Skeletal muscle satellite cell (primary cell): ENCODE data around the gene MED4. TPM values are rescaled to one million over a fixed set of nuclear protein-coding genes. Genes with fewer than 3 reads are reported as not detected.

Experiments
- H3K27me3 ChIP-seq: 2 replicates; pipeline ENCODE4 v1.7.0; 2013; ENCODE audit warnings: low read length; ENCODE audit not compliant: control insufficient read depth, insufficient read depth
- H3K36me3 ChIP-seq: 2 replicates; pipeline ENCODE4 v1.7.0; 2013; ENCODE audit warnings: mild to moderate bottlenecking, control low read depth, low read length; ENCODE audit not compliant: insufficient read depth
- H3K4me1 ChIP-seq: 2 replicates; pipeline ENCODE4 v1.7.0; 2013; ENCODE audit warnings: low read length; ENCODE audit not compliant: control insufficient read depth, insufficient read depth
- H3K4me2 ChIP-seq: 2 replicates; pipeline ENCODE4 v1.7.0; 2013; ENCODE audit warnings: mild to moderate bottlenecking, low read length
- H3K4me3 ChIP-seq: 2 replicates; pipeline ENCODE4 v1.7.0; 2013; ENCODE audit warnings: low read length
- H3K9ac ChIP-seq: 2 replicates; pipeline ENCODE4 v1.7.0; 2013; ENCODE audit warnings: mild to moderate bottlenecking, low read depth, low read length, moderate library complexity
- H3K9me3 ChIP-seq: replicated peaks from 2 replicates; pipeline ENCODE4 v1.7.0; 2013; ENCODE audit warnings: mild to moderate bottlenecking, control low read depth, low read length
- total RNA-seq: library from RNA; depleted of rRNA; stranded (reverse); fragments of >200 nt; gene quantifications from 2 replicates; pipeline ENCODE4 v1.2.3, GENCODE V29; 2012; rRNA removed

Gene MED4, protein sequence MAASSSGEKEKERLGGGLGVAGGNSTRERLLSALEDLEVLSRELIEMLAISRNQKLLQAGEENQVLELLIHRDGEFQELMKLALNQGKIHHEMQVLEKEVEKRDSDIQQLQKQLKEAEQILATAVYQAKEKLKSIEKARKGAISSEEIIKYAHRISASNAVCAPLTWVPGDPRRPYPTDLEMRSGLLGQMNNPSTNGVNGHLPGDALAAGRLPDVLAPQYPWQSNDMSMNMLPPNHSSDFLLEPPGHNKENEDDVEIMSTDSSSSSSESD
- total RNA-seq = 14.6 and 19.0 TPM in 2 replicates

DNA sequence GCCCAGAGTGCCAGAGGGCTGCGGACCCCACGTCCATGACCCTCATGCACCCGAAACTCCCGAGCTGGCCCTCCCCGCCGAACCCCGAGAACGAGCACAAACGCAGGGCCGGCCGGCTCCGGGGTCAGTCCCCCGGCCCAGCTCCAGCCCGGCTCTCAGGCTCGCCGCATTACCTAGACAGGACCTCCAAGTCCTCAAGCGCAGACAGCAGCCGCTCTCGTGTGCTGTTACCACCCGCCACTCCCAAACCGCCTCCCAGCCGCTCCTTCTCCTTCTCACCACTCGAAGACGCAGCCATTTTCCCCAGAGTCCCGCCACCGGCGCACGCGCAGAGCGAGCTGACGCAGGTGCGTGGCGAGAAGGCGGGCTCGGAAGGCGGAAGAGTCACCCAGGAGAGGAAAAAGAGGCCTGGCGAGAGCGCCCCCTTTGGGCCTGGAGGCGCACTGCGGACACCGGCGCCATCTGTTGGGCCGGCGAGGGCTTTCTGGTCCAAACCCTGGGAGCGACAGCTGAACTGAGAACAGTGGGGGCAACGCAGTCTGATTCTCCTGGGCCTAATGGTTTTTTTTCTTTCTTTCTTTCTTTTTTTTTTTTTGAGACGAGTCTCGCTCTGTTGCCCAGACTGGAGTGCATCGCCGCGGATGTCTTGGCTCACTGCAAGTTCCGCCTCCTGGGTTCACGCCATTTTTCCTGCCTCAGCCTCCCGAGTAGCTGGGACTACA, at the start of gene MED4:
Gene MED4, minus strand, starts transcription at position 324 of the 722 bp plus-strand sequence. Its CDS starts 26 bp downstream, at position 298.
- H3K4me1 ChIP-seq = peaks cover 11% of the 10 kb centered on the region
- H3K9ac ChIP-seq = peak within 1 kb of the TSS; percentile 99
- H3K4me2 ChIP-seq = peak within 1 kb of the TSS; percentile 84

DNA sequence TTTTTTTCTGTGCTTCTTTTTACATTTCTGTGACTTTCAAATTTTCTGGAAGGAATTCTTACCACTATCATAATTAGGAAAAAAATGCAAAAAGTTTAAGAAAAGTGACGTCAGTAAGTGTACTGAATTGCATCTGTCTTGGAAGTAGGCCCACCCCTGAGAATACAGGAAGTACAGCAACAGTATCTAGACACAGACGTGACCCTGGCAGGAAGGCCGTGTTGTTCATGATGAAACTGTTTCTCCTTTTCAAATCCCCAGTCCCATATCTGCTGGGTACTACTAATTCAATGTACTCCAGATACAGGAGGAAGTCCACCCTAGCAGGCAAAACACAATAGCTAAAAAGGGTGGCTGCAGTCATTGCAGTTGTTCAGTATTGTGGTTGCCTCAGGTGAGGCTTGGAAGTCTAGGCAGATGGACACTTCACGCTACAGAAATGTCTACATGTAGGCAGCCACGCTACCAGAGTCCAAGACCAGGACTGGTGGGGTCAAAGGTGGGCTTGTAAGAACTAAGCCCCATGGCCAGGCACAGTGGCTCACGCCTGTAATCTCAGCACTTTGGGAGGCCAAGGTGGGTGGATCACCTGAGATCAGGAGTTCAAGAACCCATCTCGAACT, 49.6 kb upstream of the MED4 start:
- Histone ChIP-seq H3K4me1 (no peaks in the 10 kb centered on the region), H3K4me3 (no peak overlapping the region), H3K27me3 (peaks cover 6% of the 10 kb centered on the region), H3K9ac (no peak overlapping the region), H3K9me3 (no peaks in the 10 kb centered on the region), H3K4me2 (no peak overlapping the region), H3K36me3 (no peaks in the 10 kb centered on the region)

More for the DNA sequence above, at the start of gene MED4:
- Histone ChIP-seq H3K27me3 (no peaks in the 10 kb centered on the region), H3K9me3 (no peaks in the 10 kb centered on the region), H3K36me3 (no peaks in the 10 kb centered on the region), H3K4me3 (peak within 1 kb of the TSS; percentile 96)

DNA sequence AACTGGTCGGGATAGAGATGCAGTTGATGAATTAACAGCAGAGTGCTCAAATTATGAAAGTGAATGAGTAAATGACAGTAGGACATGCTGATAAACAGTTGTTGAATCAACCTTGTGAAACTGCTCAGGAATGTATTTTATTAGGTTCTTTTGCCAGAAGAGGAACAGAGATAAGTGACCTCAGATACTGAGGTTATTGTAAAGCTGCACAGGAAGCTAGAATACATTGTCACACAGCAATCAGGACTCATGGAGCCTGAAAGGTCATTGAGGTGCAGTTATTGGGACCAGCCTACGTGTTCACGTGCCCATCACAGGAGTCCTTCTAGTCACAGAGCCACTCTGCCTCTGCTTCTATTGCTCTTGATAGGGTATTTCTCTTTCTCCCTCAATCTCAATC, 47.5 kb upstream of the MED4 start:
- no peak overlapping the region for H3K4me2 ChIP-seq
- H3K9me3 ChIP-seq = no peaks in the 10 kb centered on the region
- no peaks in the 10 kb centered on the region for H3K4me1 ChIP-seq
- H3K36me3 ChIP-seq = no peaks in the 10 kb centered on the region
- H3K9ac ChIP-seq = no peak overlapping the region
- peaks cover 3% of the 10 kb centered on the region for H3K27me3 ChIP-seq
- H3K4me3 ChIP-seq = no peak overlapping the region

DNA sequence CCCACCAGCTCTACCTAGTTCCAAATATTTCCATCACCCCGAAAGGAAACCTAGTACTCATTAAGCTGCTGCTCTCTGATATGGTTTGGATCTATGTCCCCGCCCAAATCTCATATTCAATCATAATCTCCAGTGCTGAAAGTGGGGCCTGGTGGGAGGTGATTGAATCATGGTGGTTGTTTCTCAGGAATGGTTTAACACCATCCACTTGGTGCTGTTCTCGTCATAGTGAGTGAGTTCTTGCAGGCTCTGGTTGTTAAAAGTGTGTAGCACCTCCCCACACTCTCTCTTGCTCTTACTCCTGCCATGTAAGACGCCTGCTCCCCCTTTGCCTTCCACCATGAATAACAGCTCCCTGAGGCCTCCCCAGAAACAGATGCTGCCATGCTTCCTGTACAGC, 43.4 kb upstream of the MED4 start:
- H3K4me3 ChIP-seq = no peak overlapping the region
- peaks cover 3% of the 10 kb centered on the region for H3K27me3 ChIP-seq
- no peaks in the 10 kb centered on the region for H3K9me3 ChIP-seq
- H3K36me3 ChIP-seq = no peaks in the 10 kb centered on the region
- no peak overlapping the region for H3K4me2 ChIP-seq
- H3K9ac ChIP-seq = no peak overlapping the region
- H3K4me1 ChIP-seq = no peaks in the 10 kb centered on the region

DNA sequence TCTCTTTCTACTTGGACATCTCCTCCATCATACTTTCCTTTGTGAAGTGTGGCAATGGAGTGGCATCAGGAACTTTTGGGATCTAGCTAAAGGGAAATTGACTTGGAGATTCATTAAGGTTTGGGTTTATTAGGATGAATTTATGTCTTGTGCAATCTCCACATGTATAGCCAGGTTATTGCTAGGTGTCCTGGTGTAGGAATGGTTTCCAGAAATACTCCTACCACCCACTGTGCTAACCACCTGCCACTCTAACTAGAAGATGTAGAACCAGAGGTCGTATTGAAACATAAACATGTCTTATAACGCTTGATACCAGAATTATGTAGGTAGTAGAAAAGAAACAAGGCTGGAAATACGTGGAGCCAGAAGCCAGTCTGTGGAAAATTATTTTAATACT, 38.1 kb upstream of the MED4 start:
- Histone ChIP-seq H3K9ac (no peak overlapping the region), H3K27me3 (peaks cover 7% of the 10 kb centered on the region), H3K36me3 (no peaks in the 10 kb centered on the region), H3K4me3 (no peak overlapping the region), H3K9me3 (no peaks in the 10 kb centered on the region), H3K4me1 (no peaks in the 10 kb centered on the region), H3K4me2 (no peak overlapping the region)

DNA sequence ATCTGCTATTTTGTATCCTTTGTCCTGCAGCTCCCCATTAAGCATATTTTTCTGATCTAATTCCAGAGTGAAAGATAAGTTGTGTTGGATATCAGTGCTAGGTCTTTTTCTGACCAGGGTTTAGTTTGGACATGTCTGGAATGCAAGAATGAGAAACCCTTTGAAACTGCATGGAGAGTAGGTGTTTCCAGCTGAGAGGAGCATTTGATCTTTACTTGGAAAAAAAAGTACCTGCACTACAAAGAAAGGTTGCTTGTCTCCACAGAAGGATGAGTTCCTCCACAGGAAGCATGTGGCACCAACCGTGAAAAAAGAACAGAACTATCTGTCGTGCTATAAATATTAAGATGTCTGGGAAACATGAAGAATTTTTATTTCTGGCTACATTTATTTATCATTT, 36.6 kb upstream of the MED4 start:
- no peaks in the 10 kb centered on the region for H3K36me3 ChIP-seq
- no peak overlapping the region for H3K4me2 ChIP-seq
- no peaks in the 10 kb centered on the region for H3K9me3 ChIP-seq
- no peaks in the 10 kb centered on the region for H3K4me1 ChIP-seq
- no peak overlapping the region for H3K9ac ChIP-seq
- H3K4me3 ChIP-seq = no peak overlapping the region
- peaks cover 7% of the 10 kb centered on the region for H3K27me3 ChIP-seq

DNA sequence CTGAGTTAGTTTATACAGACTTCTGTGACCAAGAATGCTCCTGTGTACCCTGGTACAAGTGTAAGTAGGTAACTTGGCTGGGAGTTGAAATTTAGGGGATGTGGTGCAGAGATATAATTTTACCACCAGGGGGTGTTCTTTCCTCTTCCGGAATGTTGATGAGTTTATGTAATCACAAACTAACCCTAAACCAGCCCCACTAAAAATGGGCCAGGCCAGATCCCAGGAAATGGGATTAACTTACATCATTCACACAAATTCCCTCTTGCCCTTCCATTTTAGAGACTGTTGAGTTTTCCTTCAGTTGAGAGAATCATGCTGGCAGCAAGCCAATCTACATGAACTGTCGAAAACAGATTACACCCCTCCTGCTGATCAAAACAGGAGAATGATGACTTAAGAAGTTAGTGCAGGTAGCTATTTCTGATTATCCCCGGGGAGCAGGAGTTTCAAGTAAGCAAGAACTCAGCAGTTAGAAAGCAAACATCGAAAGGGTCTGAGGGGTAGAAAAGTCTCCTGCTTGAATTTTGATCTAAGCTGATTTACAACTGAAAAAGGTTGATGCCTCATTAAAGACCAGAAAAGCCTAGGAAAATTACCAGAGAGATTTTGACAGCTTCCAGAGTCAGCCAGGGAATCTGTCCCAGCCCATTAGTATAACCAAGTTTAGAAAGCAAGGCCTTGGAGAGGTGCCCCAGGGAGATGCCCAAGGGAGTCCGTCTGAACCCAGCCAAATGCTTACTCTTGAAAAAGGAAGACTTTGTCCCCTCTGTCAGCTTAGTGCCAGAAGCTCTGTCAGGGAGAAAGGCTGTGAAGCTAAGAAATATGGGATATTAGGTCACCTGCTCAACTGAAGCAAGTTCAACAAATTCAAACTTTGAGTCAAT, 32.3 kb upstream of the MED4 start:
- peaks cover 7% of the 10 kb centered on the region for H3K4me1 ChIP-seq
- H3K9ac ChIP-seq = no peak overlapping the region
- no peak overlapping the region for H3K4me2 ChIP-seq
- no peaks in the 10 kb centered on the region for H3K36me3 ChIP-seq
- H3K9me3 ChIP-seq = no peaks in the 10 kb centered on the region
- H3K4me3 ChIP-seq = no peak overlapping the region
- peaks cover 4% of the 10 kb centered on the region for H3K27me3 ChIP-seq

DNA sequence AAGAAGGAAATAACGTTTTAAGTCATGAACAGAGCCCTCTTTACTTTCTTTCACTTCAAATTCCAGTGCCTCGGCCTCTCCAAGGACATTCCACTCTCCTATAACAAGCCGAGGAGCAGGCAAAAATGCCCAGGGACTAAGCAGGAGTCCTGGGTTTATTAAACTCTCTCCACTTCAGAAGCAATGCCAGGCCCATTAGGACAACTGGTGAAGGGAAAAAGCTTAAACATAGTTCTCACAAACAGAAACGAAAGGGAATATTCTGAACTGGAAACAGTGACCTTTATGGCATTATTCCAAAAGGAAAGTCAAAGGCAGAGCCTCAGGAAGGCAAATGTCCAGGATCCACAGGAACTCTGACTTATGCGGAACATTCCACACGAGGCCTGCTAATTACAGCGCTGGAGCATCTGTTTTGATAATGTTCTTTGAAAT, 30.9 kb upstream of the MED4 start:
- no peaks in the 10 kb centered on the region for H3K36me3 ChIP-seq
- peaks cover 7% of the 10 kb centered on the region for H3K4me1 ChIP-seq
- peaks cover 4% of the 10 kb centered on the region for H3K27me3 ChIP-seq
- no peaks in the 10 kb centered on the region for H3K9me3 ChIP-seq
- no peak overlapping the region for H3K4me3 ChIP-seq
- peak overlapping the region; percentile 39 for H3K4me2 ChIP-seq
- no peak overlapping the region for H3K9ac ChIP-seq

DNA sequence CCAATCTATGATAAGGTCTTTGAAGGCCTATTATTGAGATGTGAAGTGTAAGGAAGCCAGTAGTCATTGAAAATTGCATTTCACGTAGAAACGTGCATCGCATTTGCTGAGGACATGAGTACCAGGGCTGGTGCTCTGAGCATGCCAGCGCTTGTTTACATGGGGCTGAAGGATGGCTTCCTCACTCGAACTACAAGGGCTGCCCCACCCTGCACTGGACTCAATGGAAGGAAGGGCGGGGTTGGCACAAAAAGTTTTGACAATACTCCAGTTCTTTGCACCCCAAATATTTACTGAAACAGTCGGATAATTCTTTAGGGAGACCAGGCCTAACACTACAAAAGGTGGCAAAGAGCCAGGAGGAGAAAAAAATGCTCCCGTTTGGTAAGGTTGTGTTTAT, 28.9 kb upstream of the MED4 start:
- Histone ChIP-seq H3K9me3 (no peaks in the 10 kb centered on the region), H3K4me1 (peaks cover 7% of the 10 kb centered on the region), H3K27me3 (peaks cover 7% of the 10 kb centered on the region), H3K4me3 (no peak overlapping the region), H3K4me2 (no peak overlapping the region), H3K9ac (no peak overlapping the region), H3K36me3 (no peaks in the 10 kb centered on the region)

DNA sequence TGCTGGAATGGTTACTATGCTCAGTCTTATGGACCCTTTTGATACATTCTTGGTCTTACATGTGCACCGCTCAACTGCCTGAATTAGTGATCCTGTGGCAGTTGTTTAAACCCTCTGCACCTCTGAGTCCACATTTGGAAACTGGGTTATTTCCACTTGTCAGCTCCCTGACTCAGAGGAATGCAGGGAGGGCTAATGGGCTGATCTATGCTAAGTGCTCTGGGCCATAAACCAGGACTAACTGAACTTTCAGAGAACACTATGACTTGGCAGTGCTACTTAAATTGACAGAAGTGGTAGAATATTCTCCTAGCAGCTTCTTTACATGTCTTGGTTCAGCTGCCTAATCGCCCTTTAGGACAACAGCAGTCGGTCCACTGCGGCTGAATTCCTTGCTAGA, 26.8 kb upstream of the MED4 start:
- no peak overlapping the region for H3K4me2 ChIP-seq
- H3K36me3 ChIP-seq = no peaks in the 10 kb centered on the region
- H3K9me3 ChIP-seq = no peaks in the 10 kb centered on the region
- peaks cover 7% of the 10 kb centered on the region for H3K4me1 ChIP-seq
- H3K27me3 ChIP-seq = peaks cover 22% of the 10 kb centered on the region
- H3K9ac ChIP-seq = no peak overlapping the region
- H3K4me3 ChIP-seq = no peak overlapping the region

DNA sequence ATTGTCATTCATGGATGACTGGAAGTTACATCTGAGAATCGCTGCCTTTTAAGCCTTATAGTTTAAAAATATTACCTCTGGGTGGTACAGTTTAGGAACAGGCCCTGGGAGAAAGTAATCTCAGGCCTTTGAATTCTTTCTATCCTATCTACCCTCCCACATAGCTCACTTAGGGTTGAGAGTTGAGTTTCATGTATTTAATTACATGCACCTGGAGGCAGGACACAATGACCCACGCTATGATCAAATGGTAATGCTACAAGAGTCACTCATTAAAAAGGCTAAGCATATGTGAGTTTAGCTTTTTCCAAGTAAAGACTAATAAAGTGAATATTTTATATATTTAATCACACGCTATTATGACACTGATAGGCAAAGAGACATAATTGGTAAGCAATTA, 25.3 kb upstream of the MED4 start:
- no peak overlapping the region for H3K4me3 ChIP-seq
- H3K4me2 ChIP-seq = no peak overlapping the region
- peaks cover 22% of the 10 kb centered on the region for H3K27me3 ChIP-seq
- H3K9me3 ChIP-seq = no peaks in the 10 kb centered on the region
- H3K36me3 ChIP-seq = no peaks in the 10 kb centered on the region
- no peaks in the 10 kb centered on the region for H3K4me1 ChIP-seq
- no peak overlapping the region for H3K9ac ChIP-seq
